ENCODE measurements around the gene TBK1. TPM values are rescaled to one million over a fixed set of nuclear protein-coding genes. Genes with fewer than 3 reads are reported as not detected.

TBK1 gene
- total and polyA plus RNA-seq, 9 of the 15 experiments (the other 6 are each of a cell fraction or from before 2014, with no cell fraction given), result 20.4 to 42.0 (median 27.8) TPM

DNA sequence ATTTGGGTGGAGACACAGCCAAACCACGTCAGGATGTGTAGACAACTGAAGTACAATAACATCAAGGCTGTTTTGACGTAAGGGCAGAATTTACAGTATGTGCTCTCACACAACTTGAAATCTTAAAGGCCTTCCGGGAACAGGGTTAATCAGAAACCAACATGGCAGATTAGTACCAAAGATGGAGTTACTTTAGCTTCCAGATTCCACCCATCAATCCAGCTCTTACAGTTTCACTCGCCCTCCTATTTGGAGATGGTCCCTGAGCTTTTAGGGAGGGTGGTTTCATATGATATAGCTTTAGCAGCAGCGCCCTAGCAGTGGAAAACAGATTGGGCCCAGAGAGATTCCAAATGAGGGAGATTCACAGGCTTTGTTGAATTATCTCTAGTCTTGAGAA lies 49.7 kb upstream of the TBK1 start (continued):
- TF ChIP-seq ZNF445 (CRISPR knock-in tag; IDR thresholded peaks at IDR 0.05; ENCODE audit: low read depth), result no peak
- no peak for TF ChIP-seq NCOA1 (IDR thresholded peaks at IDR 0.05; ENCODE audit: low read depth)
- peak; percentile 48; the same call in 1 of the 2 replicates for TF ChIP-seq ZNF311 (CRISPR knock-in tag; IDR thresholded peaks at IDR 0.05)
- TF ChIP-seq PYGO2 (tag; IDR thresholded peaks at IDR 0.05), result peak; percentile 71

DNA sequence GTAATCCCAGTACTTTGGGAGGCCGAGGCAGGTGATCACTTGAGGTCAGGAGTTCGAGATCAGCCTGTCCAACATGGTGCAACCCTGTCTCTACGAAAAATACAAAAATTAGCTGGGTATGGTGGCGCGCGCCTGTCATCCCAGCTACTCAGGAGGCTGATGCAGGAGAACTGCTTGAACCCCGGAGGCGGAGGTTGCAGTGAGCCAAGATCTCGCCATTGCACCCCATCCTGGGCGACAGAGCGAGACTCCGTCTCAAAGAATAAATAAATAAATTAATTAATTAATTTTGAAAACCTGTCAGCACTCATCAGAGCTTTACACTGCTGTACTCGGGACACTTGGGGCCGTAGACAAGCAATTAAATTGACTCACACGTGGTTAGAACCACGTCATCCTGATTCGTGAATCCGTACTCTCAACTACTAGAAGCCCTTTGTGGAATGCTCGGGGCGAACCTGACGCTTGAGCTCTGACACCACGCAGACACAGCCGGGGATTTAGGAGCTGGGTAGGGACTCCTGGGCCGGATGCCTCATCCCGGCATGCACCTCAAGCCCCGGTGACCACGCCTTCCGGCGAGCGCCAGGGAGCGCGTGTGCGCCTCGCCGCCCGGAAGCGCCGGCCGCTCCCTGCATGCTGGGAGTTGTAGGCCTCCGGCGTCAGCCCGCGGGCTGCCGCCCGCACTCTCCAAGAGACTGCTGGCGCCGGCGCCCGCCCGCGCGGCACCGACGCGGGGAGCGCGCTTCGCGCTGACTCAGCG lies 48.0 kb upstream of the TBK1 start, which contains the start of gene XPOT:
TSS of gene XPOT (plus strand) at position 686 of the 763 bp plus-strand sequence. CDS start 5,644 bp downstream, outside the sequence.
- in situ Hi-C loops (cut with MboI) (no loop called here), intact Hi-C loops (cut with micrococcal nuclease) (no loop called here)
- Histone ChIP-seq H2AFZ (ENCODE audit: low read depth, low read length) (peak within 1 kb of the TSS; percentile 96), H4K20me1 (replicated peaks; ENCODE audit: control insufficient read depth, insufficient read depth, low read length) (0 out of 2 replicates have a peak, but pooled peaks cover 6% of the 10 kb centered on the region), H3K27me3 (ENCODE audit: control insufficient read depth in 2 of 2, insufficient read depth in 2 of 2, low read length in 2 of 2) (no peaks in the 10 kb centered on the region), H3K9me1 (ENCODE audit: control insufficient read depth, insufficient read depth, low read length) (no peaks in the 10 kb centered on the region), H3K9ac (ENCODE audit: insufficient read depth in 1 of 2, low read depth in 2 of 2, low read length in 2 of 2) (peak within 1 kb of the TSS; percentile 99 to 100), H3K4me1 (replicated peaks in 1 of 2; ENCODE audit: control insufficient read depth in 2 of 2, insufficient read depth in 2 of 2, low read length in 2 of 2) (peaks cover 16 to 29% of the 10 kb centered on the region in 2 experiments), H3K4me3 (peak within 1 kb of the TSS; percentile 95), H3K27ac (ENCODE audit: extremely low read depth, low read depth, low read length) (peak within 1 kb of the TSS; percentile 100), H3K36me3 (ENCODE audit: control insufficient read depth, insufficient read depth, low read length) (peaks cover 11% of the 10 kb centered on the region; the same call in 2 of the 3 replicates), H3K9me3 (replicated peaks; ENCODE audit: control insufficient read depth, insufficient read depth, low read depth, low read length) (no peaks in the 10 kb centered on the region), H3K79me2 (ENCODE audit: control insufficient read depth, insufficient read depth, low read length) (peaks cover 49% of the 10 kb centered on the region), H3K4me2 (ENCODE audit: insufficient read depth, low read length) (peak within 1 kb of the TSS; percentile 96)
- peak; percentile 83 for FAIRE-seq
- peak; percentile 90 to 98 (median 92) for DNase-seq (ENCODE audit: extremely low read depth in 1 of 4, low spot score in 3 of 4)
- ChIA-PET CTCF (ENCODE audit: low intra/inter-chr PET ratio) (no interaction called here), POLR2A (interaction anchor here (0.6 to 1.2 kb wide), 17 partner anchors 10 to 360 kb away, joined by 3 to 9 read pairs (median 3); partner anchors contain the start of gene KICS2)
- BruUV-seq (replicated peaks), result TSS peak; percentile 92
- ATAC-seq, result peak; percentile 87
- WGBS (ENCODE audit: insufficient coverage, low coverage, missing lambda C conversion rate), result 18% methylated on average over 30 of the region's 60 CpGs
- peak; percentile 16; the same call in 1 of the 2 replicates for TF ChIP-seq SMARCE1 (IDR thresholded peaks at IDR 0.05)
- TF ChIP-seq BHLHE40 (IDR thresholded peaks at IDR 0.05; ENCODE audit: low read length), result peak; percentile 4; the same call in 1 of the 2 replicates
- TF ChIP-seq, protein P1, sequence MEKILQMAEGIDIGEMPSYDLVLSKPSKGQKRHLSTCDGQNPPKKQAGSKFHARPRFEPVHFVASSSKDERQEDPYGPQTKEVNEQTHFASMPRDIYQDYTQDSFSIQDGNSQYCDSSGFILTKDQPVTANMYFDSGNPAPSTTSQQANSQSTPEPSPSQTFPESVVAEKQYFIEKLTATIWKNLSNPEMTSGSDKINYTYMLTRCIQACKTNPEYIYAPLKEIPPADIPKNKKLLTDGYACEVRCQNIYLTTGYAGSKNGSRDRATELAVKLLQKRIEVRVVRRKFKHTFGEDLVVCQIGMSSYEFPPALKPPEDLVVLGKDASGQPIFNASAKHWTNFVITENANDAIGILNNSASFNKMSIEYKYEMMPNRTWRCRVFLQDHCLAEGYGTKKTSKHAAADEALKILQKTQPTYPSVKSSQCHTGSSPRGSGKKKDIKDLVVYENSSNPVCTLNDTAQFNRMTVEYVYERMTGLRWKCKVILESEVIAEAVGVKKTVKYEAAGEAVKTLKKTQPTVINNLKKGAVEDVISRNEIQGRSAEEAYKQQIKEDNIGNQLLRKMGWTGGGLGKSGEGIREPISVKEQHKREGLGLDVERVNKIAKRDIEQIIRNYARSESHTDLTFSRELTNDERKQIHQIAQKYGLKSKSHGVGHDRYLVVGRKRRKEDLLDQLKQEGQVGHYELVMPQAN (IDR thresholded peaks at IDR 0.05; ENCODE audit: borderline replicate concordance), result peak; percentile 22; the same call in 1 of the 2 replicates
- 0 out of 2 replicates have a peak, but pooled peaks have one; percentile 8 for TF ChIP-seq SIN3B (IDR thresholded peaks at IDR 0.05; ENCODE audit: low read depth)
- peak; percentile 48; the same call in 1 of the 2 replicates for TF ChIP-seq TEAD4 (IDR thresholded peaks at IDR 0.05; ENCODE audit: low read length)
- TF ChIP-seq TEAD4 (CRISPR knock-in tag; IDR thresholded peaks at IDR 0.05; ENCODE audit: borderline replicate concordance), result no peak
- TF ChIP-seq NONO (IDR thresholded peaks at IDR 0.05; ENCODE audit: low read depth in 2 of 2, low read length in 1 of 2), result peak in 1 of 2 experiments; percentile 77; a peak in 1 of 4 replicates
- peak in 2 of 3 experiments; percentile 40 to 74 for TF ChIP-seq YY1 (IDR thresholded peaks at IDR 0.05; ENCODE audit: borderline replicate concordance in 1 of 3, control insufficient read depth in 1 of 3, extremely low read depth in 1 of 3, insufficient read depth in 3 of 3, insufficient read length in 1 of 3, insufficient replicate concordance in 2 of 3, low read depth in 1 of 3, low read length in 2 of 3)
- TF ChIP-seq RAD21 (CRISPR knock-in tag; conservative IDR thresholded peaks at IDR 0.05 in 1 of 2, IDR thresholded peaks at IDR 0.05 in 1 of 2), result 0 out of 4 replicates have a peak, but pooled peaks of 1 of the 2 experiments have one; percentile 13
- peak; percentile 17; the same call in 1 of the 2 replicates for TF ChIP-seq RAD51 (IDR thresholded peaks at IDR 0.05; ENCODE audit: borderline replicate concordance, low read depth)
- TF ChIP-seq MYC (IDR thresholded peaks at IDR 0.05; ENCODE audit: low read depth, low read length), result peak; percentile 97
- peak; percentile 59; the same call in 1 of the 2 replicates for TF ChIP-seq MYC (CRISPR knock-in tag; IDR thresholded peaks at IDR 0.05; ENCODE audit: borderline replicate concordance, low read depth)
- no peak for TF ChIP-seq HDAC3 (IDR thresholded peaks at IDR 0.05; ENCODE audit: borderline replicate concordance, partially characterized antibody)
